HG03045 (cell line): ENCODE results near the gene PPP1R14B.
A peak's percentile ranks its signal among the peaks of the same experiment; 100 is the strongest.

Source experiments
- ATAC-seq: cut with Tn5 transposase; IDR thresholded peaks from one replicate; pipeline ENCODE4 v1.9.1; 2021; ENCODE audit warnings: mild to moderate bottlenecking, moderate library complexity; ENCODE audit not compliant: unreplicated experiment

Gene PPP1R14B

DNA sequence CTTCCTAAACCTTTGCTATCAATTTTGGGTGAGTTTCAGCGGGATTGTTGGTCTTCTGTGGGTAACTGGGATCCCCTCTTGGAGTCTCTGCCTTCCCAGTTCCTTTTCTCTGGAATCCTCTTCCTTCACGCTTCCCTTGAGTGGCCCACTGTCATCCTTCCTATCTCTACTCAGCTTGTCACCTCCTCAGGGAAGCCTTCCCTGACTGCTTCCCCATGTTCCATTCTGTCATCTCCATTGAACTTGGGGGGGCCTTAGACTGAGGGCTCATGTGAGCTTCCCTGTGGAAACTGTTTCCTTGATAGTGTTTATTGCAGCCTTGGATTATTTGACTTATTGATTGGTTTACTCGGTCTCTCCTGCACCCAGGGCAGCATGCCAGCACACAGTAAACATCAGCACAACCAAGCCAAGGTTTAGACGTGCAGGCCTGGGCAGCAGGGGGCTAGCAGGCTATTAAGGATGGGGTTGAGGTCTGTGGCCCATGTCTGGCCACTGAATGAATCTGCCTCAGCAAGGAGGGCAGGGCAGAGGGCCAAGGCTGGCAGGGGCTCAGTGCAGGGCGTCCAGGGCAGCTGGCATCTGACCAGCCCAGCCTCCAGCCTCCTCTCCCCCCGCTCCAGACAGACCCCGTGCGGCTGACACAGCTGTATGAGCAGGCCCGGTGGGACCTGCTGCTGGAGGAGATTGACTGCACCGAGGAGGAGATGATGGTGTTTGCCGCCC is 28.0 kb downstream of the PPP1R14B start:
- no peak for ATAC-seq

DNA sequence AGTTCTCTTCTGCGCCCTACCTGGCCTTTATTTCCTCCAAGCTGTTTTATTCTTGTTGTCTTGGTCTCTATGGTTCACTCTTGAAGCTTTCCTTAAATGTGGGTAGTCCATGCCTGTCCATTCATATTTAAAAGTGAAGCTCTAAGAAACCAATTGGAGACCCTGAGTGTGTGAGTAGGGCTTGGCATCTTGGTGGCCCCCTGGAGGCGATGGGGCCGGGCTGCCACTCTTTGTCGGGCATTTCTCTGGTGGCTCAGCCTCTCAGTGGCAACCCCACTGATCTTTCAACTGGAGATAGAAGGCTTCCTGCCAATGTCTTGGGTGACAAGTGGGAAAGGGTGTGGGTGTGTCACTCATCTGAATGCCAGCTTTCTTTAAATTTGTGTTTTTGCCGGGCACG is 29.9 kb downstream of the PPP1R14B start:
- ATAC-seq: no peak

DNA sequence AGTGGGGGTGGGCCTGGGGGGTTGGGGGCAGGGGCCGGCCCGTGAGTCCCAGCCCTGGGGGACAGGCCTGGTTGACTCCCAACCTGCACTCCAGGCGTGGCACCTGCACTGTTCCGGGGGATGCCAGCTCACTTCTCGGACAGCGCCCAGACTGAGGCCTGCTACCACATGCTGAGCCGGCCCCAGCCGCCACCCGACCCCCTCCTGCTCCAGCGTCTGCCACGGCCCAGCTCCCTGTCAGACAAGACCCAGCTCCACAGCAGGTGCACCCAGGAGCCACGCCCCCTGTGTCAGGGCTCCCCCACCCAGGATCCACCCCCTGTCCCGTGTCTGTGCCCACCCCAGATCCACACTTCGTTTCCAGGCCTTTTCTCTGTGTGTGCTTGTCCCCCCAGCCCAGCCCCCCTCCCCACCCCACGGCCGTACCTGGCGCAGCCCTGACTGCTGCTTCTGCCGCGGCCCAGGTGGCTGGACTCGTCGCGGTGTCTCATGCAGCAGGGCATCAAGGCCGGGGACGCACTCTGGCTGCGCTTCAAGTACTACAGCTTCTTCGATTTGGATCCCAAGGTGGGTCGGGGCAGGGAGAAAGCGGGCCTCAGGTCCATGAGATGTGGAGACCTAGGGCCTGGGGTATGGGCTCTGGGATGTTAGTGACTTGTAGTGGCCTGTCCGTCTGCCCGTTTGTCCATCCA is 35.4 kb downstream of the PPP1R14B start:
- ATAC-seq: no peak

DNA sequence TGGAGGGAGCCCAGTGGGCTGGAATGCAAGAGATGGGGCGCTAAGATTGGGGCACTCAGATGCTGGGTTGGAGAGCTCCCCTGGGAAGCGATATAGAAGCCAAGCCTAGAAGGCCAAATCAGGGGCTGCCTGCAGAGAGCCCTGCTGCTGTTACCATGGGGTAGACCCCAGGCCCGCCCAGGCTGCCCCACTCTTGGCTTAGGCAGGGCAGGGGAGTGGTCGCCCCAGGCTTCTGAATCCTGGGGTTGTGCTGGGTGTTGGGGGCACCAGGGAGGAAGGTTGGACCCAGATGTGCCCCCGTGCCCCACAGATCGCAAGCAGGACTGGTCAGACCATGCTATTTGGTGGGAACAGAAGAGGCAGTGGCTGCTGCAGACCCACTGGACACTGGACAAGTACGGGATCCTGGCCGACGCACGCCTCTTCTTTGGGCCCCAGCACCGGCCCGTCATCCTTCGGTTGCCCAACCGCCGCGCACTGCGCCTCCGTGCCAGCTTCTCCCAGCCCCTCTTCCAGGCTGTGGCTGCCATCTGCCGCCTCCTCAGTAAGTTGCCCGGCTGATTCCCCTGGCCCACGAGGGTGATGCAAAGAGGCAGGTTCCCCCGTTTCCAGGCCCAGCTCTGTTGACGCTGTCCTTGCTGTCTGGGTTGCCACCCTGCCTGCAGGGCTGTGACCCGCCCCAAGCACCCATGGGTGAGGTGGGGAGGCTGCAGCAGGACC is 36.3 kb downstream of the PPP1R14B start:
- no peak for ATAC-seq

DNA sequence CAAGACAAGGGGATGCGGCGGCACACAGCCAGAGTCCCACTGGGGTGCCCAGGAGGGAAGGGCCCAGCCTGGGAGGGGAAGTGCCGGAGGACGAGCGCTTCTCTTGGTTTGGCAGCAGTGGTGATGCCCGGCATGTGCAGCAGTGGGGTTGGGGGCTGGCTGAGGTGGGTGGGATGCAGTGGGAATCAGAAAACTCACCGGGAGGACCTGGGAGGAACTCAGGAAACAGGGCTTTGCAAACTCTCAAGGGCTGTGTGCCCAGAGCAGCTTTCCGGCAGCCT is 37.2 kb downstream of the PPP1R14B start:
- ATAC-seq: no peak

DNA sequence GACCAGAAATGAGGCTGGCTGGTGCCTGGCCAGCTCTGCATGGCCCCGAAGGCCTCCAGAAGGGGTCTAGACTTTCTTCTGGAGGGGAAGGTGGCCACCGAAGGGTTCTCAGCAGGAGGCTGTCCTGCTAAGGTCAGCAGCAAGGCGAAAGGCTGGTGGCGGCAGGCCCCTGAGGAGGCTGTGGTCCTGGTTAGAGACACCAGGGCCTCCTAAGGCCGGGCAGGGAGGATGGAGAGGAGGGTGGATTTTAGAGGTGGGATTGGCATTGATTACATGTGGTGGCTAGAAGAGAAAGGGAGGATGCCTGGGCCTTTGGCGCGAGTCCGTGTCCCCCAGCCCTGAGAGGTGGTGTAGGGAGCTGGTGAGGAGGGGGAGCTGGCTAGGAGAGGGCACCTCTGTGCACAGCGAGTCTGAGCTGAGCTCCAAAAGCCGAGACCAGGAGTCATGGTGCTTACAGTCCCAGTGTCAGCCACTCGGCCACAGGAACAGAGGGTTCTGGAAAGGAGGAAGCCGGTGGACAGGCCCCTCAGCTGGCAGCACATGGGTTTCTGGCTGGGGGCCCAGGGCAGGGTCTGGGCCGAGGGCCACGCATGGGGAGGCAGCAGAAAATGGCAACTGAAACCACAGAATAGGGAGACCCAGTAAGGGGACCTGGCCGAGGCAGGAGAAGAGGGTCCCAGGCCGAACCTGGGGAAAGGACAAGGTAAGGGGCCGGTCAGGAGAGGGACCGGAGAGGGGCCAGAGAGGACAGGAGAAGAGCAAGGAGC is 37.8 kb downstream of the PPP1R14B start:
- no peak for ATAC-seq

DNA sequence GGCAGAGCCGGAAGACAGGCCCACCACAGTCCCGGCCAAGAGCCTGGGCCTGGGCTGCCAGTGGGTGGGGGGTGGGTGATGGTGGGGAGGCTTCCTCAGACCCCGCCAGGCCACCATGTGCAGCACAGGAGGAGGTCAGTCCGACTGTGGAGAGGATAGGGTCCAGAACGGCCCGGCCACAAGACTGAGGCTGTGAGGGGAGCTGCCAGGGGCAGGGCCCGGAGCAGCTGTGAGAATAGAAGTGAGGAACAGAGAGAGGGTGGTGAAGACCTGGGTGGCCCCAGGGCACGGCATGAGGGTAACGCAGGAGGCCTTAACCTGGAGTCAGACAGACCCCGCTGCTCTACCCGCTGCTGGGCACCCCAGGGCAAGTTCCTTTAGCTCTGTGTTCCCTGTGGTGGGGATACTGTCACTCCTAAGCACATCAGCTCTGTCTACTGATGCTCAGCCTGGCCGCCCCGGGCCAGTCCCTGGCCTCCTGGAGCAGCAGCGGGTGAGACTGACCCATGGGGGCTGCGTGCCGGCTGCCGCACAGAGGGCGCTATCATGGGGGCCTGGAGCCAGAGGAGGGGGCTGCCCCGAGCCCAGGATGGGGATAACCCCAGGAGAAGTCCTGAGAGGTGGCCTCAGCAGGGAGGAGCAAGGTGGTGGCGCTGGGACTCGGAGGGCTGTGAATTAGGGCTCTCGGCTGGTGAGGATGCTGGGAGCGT is 38.5 kb downstream of the PPP1R14B start:
- ATAC-seq: no peak

DNA sequence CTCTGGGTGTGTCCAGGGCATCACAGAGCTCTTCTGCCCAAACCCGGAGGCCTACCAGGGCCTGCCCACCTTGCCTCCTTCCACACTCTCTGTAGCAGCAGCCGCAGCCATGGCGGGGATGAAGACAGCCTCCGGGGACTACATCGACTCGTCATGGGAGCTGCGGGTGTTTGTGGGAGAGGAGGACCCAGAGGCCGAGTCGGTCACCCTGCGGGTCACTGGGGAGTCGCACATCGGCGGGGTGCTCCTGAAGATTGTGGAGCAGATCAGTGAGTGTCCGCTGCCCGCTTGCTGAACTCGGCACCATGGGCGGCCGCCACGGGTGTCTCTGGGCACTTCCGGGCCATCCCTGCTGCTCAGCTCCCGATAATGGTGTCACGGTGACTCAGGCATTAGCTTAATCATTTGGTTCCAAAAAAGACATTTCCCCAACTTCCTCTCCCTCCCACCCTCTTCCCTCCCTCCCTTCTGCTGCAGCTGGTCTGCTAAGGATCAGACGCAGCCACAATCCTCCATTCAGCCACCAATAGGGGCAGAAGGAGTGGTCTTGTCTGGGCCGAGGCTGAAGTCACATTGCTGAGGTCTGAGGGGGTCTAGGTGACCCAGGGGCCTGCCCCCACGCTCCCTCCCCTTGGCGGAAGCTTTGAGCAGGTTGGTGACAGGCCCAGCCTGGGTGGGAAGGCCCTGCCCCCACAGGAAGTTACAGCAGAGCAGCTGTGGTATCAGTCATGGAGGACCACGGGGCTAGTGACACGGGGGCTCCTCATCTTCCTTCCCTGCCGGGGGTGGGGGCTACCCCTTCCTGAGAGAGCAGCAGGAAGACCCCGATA is 39.3 kb downstream of the PPP1R14B start:
- peak; percentile 42 for ATAC-seq

DNA sequence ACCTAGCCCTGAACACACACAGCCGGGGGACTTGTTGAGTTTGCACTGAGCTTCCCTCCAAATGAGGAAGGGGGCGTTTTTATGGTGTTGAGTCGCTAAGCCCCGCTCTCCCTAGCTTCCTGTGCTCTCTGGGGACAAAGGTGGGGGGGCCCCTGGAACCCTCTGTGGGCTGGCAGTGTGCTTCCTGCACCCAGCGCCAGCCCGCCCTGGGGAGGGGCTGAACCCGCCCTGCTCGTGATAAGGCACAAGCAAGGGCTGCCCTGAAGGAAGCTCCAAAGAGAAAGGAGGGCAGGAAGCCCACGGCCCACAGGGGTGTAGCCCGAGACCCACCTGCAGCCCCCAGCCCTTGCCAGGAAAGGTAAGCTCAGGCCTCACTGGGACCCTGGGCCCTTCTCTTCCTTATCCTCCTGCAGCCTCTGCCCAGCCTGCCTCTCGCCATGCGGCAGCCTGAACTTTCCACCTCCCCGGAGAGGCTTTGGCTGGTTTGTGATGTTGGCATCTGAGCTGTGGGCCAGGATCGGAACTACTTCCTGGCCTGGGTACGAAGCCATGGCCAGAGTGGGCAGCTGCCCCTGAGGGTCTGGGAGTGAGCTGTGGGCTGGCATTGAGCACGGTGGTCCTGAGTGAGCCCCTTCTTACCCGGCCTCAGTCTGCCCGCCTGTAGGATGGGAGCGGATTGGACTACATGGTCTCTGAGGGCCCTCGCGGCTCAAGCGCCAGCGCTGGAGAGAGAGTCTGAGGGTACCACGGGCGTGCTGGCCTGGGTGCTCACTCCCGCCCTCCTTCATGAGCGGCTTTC is 40.1 kb downstream of the PPP1R14B start, which contains the start of gene FERMT3:
Gene FERMT3, plus strand, starts transcription at position 265 of the 799 bp plus-strand sequence. CDS start 644 bp downstream, outside the sequence.
- ATAC-seq: no peak

DNA sequence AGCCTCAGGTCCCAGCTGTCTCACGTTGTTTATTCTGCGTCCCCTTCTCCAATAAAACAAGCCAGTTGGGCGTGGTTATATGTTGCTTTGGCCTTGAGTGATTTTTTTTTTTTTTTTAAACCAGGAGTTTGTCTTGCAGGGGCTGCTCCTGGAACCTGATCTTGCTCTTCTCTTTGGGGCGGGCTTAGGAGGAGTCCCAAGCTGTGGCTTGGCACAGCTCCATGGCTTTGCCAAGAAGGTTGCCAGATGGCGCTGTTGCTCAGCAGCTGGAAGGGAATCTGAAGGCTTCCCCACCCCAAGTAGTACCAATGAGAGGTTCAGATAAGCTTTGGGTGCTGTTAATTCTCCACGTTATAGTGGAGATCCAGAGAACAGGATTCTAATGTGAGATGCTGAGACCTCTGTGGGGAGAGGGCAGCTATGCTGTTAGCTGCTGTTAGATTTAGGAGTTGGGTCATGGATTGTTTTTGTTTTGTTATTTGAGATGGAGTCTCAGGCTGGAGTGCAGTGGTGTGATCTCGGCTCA is 42.2 kb downstream of the PPP1R14B start:
- ATAC-seq: no peak

DNA sequence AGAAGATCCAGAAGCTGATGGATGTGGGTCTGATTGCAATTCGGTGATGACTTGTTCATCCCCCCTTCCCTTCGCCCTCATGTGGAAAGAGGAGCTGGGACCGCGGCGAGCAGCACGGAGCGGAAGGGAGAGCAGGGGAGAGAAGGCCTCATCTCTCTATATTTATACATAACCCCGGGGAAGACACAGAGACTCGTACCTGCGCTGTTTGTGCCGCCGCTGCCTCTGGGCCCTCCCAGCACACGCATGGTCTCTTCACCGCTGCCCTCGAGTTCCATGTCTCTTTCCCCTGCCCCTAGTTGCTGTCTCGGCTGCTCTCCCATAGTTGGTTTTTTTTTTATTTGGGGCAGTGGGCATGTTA is 42.7 kb downstream of the PPP1R14B start:
- ATAC-seq: no peak

DNA sequence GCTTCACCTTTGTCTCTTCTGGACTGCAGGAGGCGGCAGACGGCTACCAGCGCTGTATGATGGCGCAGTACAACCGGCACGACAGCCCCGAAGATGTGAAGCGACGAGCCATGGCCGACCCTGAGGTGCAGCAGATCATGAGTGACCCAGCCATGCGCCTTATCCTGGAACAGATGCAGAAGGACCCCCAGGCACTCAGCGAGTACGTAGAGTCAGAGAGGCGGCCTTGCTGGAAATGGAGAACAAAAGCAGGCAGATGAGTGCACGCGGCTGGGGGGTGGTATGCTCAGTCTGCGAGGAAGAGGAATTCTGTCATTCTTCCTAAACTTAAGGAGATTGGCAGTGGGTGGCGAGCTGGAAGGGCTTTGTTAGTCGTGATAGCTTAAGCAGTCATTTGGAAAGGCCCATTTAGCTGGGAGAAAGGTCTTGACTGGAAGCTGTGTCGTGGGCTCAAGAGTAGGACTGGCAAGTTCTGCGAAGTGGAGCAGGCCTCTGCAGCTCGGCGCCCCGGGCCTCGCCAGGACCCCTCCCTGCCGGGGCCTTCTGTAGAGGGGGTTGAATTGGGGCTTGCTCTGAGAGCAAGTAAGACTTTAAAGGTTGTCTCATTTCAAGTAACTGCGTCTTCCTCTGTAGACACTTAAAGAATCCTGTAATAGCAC is 43.2 kb downstream of the PPP1R14B start:
- ATAC-seq: no peak

DNA sequence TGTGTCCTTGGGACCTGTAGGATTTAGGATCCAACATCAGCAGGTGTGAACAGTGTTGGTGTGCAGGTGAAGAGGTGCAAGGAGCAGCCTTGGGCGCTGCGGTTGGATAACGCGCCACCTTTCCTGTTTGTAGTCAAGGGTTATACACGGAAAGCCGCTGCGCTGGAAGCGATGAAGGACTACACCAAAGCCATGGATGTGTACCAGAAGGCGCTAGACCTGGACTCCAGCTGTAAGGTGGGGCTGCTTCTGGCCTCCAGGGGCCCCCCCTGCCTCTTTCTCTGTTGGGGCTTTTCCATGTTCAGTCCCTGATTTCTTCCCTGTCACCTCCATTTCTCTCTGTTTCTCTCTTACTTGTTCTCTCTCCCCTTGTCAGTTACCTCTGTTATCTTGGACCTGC is 43.8 kb downstream of the PPP1R14B start:
- no peak for ATAC-seq

DNA sequence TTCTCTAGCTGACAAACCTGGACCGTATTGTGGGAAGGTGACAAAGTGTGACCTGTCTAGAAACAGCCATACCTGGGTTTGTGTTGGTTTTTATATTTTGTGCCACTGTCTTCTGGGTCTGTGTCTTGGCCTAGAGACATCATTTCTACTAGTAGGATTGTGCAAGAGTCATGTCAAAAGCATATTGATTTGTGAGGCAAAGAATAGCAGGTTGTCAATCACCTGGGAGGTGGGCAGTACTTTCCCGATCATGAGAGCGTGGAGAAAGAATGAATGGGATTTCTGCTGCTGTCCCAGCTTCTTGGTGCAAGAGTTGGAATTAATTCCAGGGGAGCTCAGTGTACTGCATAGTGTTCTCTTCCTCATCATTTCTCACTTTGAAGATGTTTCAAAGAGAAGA is 45.2 kb downstream of the PPP1R14B start:
- no peak for ATAC-seq

DNA sequence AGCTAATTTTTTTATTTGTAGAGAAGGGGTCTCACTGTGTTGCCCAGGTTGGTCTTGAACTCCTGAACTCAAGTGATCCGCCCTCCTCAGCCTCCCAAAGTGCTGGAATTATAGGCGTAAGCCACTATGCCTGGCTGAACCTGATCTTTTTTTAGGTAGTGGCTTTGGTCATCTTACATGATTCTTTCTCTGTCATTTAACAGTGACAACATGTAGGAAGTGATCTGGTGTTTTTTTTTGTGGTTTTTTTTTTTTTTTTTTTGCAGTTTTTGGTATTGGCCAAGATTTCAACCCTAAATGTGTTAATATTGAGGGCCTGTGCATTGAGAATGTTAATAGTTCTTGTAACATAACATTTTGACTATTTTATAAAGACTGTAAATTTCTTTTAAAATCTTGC is 48.2 kb downstream of the PPP1R14B start:
- no peak for ATAC-seq

DNA sequence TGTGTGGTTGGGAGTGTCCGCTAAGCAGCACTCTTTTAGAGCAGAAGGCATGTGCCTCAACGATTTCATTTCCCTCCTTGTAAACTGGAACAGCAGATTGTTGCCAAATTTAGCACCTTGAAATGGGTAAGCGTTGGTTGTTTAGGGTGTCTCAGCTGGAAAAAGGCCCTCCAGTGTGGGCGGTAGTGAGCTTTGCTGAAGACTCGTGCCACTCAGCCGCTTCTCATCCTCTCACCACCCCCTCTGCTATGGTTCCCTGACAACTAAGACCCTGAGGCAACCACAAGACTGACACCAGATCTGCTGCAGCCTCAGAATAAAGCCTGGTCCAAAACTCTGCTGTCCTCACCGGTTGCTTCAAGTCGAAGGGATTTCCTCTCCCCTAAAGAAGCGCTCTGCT is 50.1 kb downstream of the PPP1R14B start:
- no peak for ATAC-seq
